GM12878 (cell line): ENCODE data around the gene CAPN1. TPM values are rescaled to one million over a fixed set of nuclear protein-coding genes. Genes with fewer than 3 reads are reported as not detected.
"Not testable (repeated sequence)": the region's sequence is repeated elsewhere in the genome, so short reads cannot be mapped to it uniquely, and the experiment has no call there.

Source experiments
- ATAC-seq: fragments of 200-7000 bp; cut with Tn5 transposase; 3 replicates; pipeline ENCODE4 v1.9.1; 2020; ENCODE audit warnings: mild to moderate bottlenecking, moderate library complexity
- BruUV-seq: library from RNA; stranded (reverse); fragments of 400-500 nt; replicated peaks from 2 replicates; lab custom pipeline; 2021; lab: Mats Ljungman, UMichigan
- CTCF ChIA-PET: fragments of 300-600 bp; sonication (Branson Sonifier 250); formaldehyde crosslinking; extraction: SDS; loops from one replicate; lab custom pipeline; 2021; ENCODE audit warnings: inconsistent platforms; lab: Yijun Ruan, JAX
- POLR2A ChIA-PET: fragments of 350-600 bp; formaldehyde crosslinking; extraction: SDS; loops from one replicate; lab custom pipeline; 2021; ENCODE audit warnings: inconsistent platforms; lab: Charles Lee
- RAD21 ChIA-PET: fragments of 300-600 bp; sonication (Branson Sonifier 250); formaldehyde crosslinking; loops from one replicate; lab custom pipeline; 2023; ENCODE audit warnings: antibody characterized with exemption; ENCODE audit not compliant: unreplicated experiment; lab: Charles Lee
- SMC1A ChIA-PET: fragments of 300-600 bp; sonication (Branson Sonifier 250); formaldehyde crosslinking; loops from one replicate; lab custom pipeline; 2023; ENCODE audit not compliant: unreplicated experiment, uncharacterized antibody; lab: Charles Lee
- DNase-seq: peaks from one replicate; pipeline ENCODE4 v3.0.0-alpha.2; 2011; ENCODE audit warnings: low read depth, low spot score
- FAIRE-seq: peaks from 3 replicates; lab custom pipeline; 2011; peaks lifted over from hg19 to GRCh38; lab: Jason Lieb, UNC
- H2AFZ ChIP-seq: 2 replicates; pipeline ENCODE4 v1.6.0; 2011; ENCODE audit warnings: low read depth, low read length, control low read depth; ENCODE audit not compliant: control insufficient read depth
- H3K27ac ChIP-seq: 2 replicates; pipeline ENCODE4 v1.5.1; 2011; ENCODE audit warnings: control low read depth; ENCODE audit not compliant: control insufficient read depth, insufficient read depth
- H3K27me3 ChIP-seq, 2 experiments: replicated peaks in 1 of 2; 2 replicates each; pipeline versions ENCODE4 v1.6.0 to v1.6.1; 2011; ENCODE audit warnings: low read length in 1 of 2; ENCODE audit not compliant: control insufficient read depth in 2 of 2, insufficient read depth in 2 of 2
- H3K36me3 ChIP-seq, 2 experiments: 2 replicates each; pipeline ENCODE4 v1.5.1; 2011; ENCODE audit warnings: low read length in 1 of 2; ENCODE audit not compliant: control insufficient read depth in 2 of 2, insufficient read depth in 2 of 2
- H3K4me1 ChIP-seq: 2 replicates; pipeline ENCODE4 v1.6.1; 2011; ENCODE audit warnings: mild to moderate bottlenecking, low read length, moderate library complexity, mixed read lengths; ENCODE audit not compliant: control insufficient read depth, insufficient read depth
- H3K4me2 ChIP-seq: 2 replicates; pipeline ENCODE4 v1.6.0; 2011; ENCODE audit warnings: control low read depth; ENCODE audit not compliant: control insufficient read depth, insufficient read depth
- H3K4me3 ChIP-seq: fragments of 200-600 bp; sonication (generic); 2 replicates; pipeline ENCODE4 v1.5.1; 2016
- H3K79me2 ChIP-seq: 2 replicates; pipeline ENCODE4 v1.6.0; 2011; ENCODE audit warnings: low read length; ENCODE audit not compliant: control insufficient read depth, insufficient read depth
- H3K9ac ChIP-seq: 2 replicates; pipeline ENCODE4 v1.8.0; 2011; ENCODE audit warnings: low read length, control low read depth, mixed read lengths; ENCODE audit not compliant: control insufficient read depth, insufficient read depth
- H3K9me3 ChIP-seq: replicated peaks from 3 replicates; pipeline ENCODE4 v1.5.1; 2011; ENCODE audit warnings: mild to moderate bottlenecking, low read length; ENCODE audit not compliant: control insufficient read depth, insufficient read depth
- H4K20me1 ChIP-seq: 2 replicates; pipeline ENCODE4 v1.6.0; 2011; ENCODE audit not compliant: control insufficient read depth, insufficient read depth
- ASH2L ChIP-seq: fragments of 300-600, 200-600 bp; sonication (generic); IDR thresholded peaks from 2 replicates; pipeline ENCODE4 v1.6.1; 2017; ENCODE audit warnings: low read depth, mild to moderate bottlenecking, borderline replicate concordance
- ZBTB33 ChIP-seq: fragments of 450-650 bp; IDR thresholded peaks from 2 replicates; pipeline ENCODE4 v1.6.1; 2017; ENCODE audit warnings: mild to moderate bottlenecking
- WGBS: methylation state at CpG from one replicate; pipeline ENCODE4 v1.1.6; 2016; ENCODE audit warnings: low lambda C conversion rate; ENCODE audit not compliant: insufficient replicate concordance, insufficient coverage; ENCODE audit errors: missing lambda C conversion rate; 5-methylcytosine and 5-hydroxymethylcytosine counted together
- in situ Hi-C: fragments of 300-500 bp; cut with MboI; formaldehyde crosslinking; loops from 9 replicates; pipeline ENCODE4 v1.14.3; 2018; ENCODE audit warnings: mixed read lengths
- intact Hi-C: fragments of 100-400 bp; cut with micrococcal nuclease; formaldehyde crosslinking; loops from one replicate; pipeline ENCODE4 v1.14.2; 2022; ENCODE audit not compliant: unreplicated experiment
- polyA plus RNA-seq, 11 experiments: library from polyadenylated mRNA; depleted of rRNA in 4 of 11; unstranded in 6 of 11; stranded (reverse) in 5 of 11; fragments of >200 nt; fragmentation: Nextera tagmentation in 4 of 11; fragmentation: Illumina TruSeq in 1 of 11; extraction: Ambion mirVana in 4 of 11; extraction: Trizol in 1 of 11; gene quantifications; 1 replicate in 1 of 11; 2 replicates in 10 of 11; pipeline versions ENCODE4 v1.2.1 to v1.2.3, GENCODE V29; 2011 to 2016; ENCODE audit warnings: inconsistent platforms in 2 of 11, missing spikeins in 2 of 11, low read depth in 1 of 11
- total RNA-seq, 4 experiments: library from RNA; depleted of rRNA in 3 of 4; stranded (reverse); fragments of >200 nt in 3 of 4; fragmentation: Illumina TruSeq in 1 of 4; extraction: Trizol in 1 of 4; gene quantifications; 2 replicates each; pipeline versions ENCODE4 v1.2.1 to v1.2.3, GENCODE V29; 2013 to 2021
- TF ChIP-seq, protein P1 (sequence below): fragments of 450-650 bp; formaldehyde crosslinking; IDR thresholded peaks from 2 replicates; pipeline ENCODE4 v1.4.0; 2022; ENCODE audit warnings: mild to moderate bottlenecking, moderate library complexity

CAPN1 gene
- total and polyA plus RNA-seq, 10 of the 15 experiments (the other 5 are each of a cell fraction or from before 2014, with no cell fraction given), result 2.2 to 167 (median 77.3) TPM

DNA sequence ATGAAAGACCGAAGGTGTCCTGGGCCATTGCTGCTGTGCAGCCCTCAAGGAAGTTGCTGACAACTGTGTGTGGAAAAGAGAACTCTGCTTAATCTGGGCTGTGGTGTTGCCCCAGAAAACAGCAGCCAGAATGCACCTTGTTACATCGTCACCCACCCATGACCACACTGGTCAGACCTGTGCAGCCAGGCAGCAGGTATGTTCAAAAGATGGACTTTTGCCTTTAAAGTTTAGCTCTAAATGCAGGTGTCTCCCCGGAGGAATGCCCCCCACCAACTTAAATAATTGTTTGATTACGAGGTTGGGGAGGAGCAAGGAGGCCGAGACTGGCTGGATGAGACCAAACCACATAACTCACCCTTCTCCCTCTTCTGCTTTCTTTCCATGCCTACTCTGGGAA lies 64.8 kb downstream of the CAPN1 start (continued):
- TF ChIP-seq, protein P1, sequence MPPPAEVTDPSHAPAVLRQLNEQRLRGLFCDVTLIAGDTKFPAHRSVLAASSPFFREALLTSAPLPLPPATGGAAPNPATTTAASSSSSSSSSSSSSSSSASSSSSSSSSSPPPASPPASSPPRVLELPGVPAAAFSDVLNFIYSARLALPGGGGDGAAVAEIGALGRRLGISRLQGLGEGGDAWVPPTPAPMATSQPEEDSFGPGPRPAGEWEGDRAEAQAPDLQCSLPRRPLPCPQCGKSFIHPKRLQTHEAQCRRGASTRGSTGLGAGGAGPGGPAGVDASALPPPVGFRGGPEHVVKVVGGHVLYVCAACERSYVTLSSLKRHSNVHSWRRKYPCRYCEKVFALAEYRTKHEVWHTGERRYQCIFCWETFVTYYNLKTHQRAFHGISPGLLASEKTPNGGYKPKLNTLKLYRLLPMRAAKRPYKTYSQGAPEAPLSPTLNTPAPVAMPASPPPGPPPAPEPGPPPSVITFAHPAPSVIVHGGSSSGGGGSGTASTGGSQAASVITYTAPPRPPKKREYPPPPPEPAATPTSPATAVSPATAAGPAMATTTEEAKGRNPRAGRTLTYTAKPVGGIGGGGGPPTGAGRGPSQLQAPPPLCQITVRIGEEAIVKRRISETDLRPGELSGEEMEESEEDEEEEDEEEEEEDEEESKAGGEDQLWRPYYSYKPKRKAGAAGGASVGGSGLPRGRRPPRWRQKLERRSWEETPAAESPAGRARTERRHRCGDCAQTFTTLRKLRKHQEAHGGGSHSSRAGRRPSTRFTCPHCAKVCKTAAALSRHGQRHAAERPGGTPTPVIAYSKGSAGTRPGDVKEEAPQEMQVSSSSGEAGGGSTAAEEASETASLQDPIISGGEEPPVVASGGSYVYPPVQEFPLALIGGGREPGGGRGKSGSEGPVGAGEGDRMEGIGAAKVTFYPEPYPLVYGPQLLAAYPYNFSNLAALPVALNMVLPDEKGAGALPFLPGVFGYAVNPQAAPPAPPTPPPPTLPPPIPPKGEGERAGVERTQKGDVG (CRISPR knock-in tag), result no peak
- TF ChIP-seq ASH2L (no peak), ZBTB33 (no peak)
- TF ChIP-seq, all 136 proteins: peak for 0

GRCh38 chr11:65248184-65248710 lies 66.5 kb downstream of the CAPN1 start:
- ChIA-PET CTCF (interaction anchor here (1.2 kb wide), 1 partner anchor 81 kb away, joined by 3 read pairs; no protein-coding TSS in a partner anchor), RAD21 (interaction anchor here (0.6 kb wide), 1 partner anchor 268 kb away, joined by 3 read pairs; no protein-coding TSS in a partner anchor), SMC1A (interaction anchor here (1.1 kb wide), 1 partner anchor 82 kb away, joined by 4 read pairs; no protein-coding TSS in a partner anchor)
- H3K4me2 ChIP-seq, H3K27me3 ChIP-seq, BruUV-seq, H3K9ac ChIP-seq, H3K9me3 ChIP-seq, intact Hi-C loops, H3K27ac ChIP-seq, DNase-seq, H3K79me2 ChIP-seq, ATAC-seq, H2AFZ ChIP-seq, FAIRE-seq, H3K4me3 ChIP-seq, H4K20me1 ChIP-seq, H3K36me3 ChIP-seq, H3K4me1 ChIP-seq, POLR2A ChIA-PET, in situ Hi-C loops: not testable (repeated sequence)
- 70% methylated on average over 9 of the region's 9 CpGs for WGBS
